Mesodermal cell (in vitro differentiated cells): ENCODE measurements around the gene ERGIC3.
"Not testable (repeated sequence)": the region's sequence is repeated elsewhere in the genome, so short reads cannot be mapped to it uniquely, and the experiment has no call there.

Source experiments
- H3K27ac ChIP-seq: 2 replicates; pipeline ENCODE4 v1.7.0; 2013; ENCODE audit warnings: mild to moderate bottlenecking, low read depth, low read length, moderate library complexity; ENCODE audit not compliant: severe bottlenecking
- H3K36me3 ChIP-seq: 2 replicates; pipeline ENCODE4 v1.7.1; 2013; ENCODE audit warnings: mild to moderate bottlenecking, low read length, moderate library complexity; ENCODE audit not compliant: control insufficient read depth, insufficient read depth
- H3K4me1 ChIP-seq: one replicate; pipeline ENCODE4 v1.7.1; 2013; ENCODE audit warnings: mild to moderate bottlenecking, low read length; ENCODE audit not compliant: insufficient read depth, control insufficient read depth, poor library complexity, severe bottlenecking
- H3K4me3 ChIP-seq: 2 replicates; pipeline ENCODE4 v1.7.0; 2013; ENCODE audit warnings: low read length, control low read depth, mild to moderate bottlenecking; ENCODE audit not compliant: insufficient read depth, poor library complexity, severe bottlenecking; ENCODE audit errors: extremely low read depth
- H3K9me3 ChIP-seq: 2 replicates; pipeline ENCODE4 v1.7.1; 2013; ENCODE audit warnings: mild to moderate bottlenecking, low read length, moderate library complexity; ENCODE audit not compliant: control insufficient read depth
- WGBS, 2 experiments: methylation state at CpG; one replicate each; pipeline ENCODE4 v1.1.5; 2013; ENCODE audit warnings: missing lambda C conversion rate in 2 of 2; ENCODE audit not compliant: insufficient coverage in 2 of 2; 5-methylcytosine and 5-hydroxymethylcytosine counted together

The ERGIC3 gene

GRCh38 chr20:35544941-35545340, 3.1 kb downstream of the ERGIC3 start:
- H3K4me1 ChIP-seq: not testable (repeated sequence)
- WGBS, 2 experiments: 92 to 97% methylated on average over 6 to 7 of the region's 7 CpGs

GRCh38 chr20:35546127-35546526, 4.2 kb downstream of the ERGIC3 start:
- H3K27ac ChIP-seq: no peak overlapping the region
- no peak overlapping the region for H3K4me3 ChIP-seq
- no peaks in the 10 kb centered on the region for H3K9me3 ChIP-seq
- H3K4me1 ChIP-seq: peaks cover 4% of the 10 kb centered on the region
- peaks cover 71% of the 10 kb centered on the region for H3K36me3 ChIP-seq
- 90 to 93% methylated on average over 1 of the region's 1 CpG for WGBS, 2 experiments

More at GRCh38 chr20:35544941-35545340, 3.1 kb downstream of the ERGIC3 start:
- H3K36me3 ChIP-seq: peaks cover 59% of the 10 kb centered on the region
- not testable (repeated sequence) for H3K4me3 ChIP-seq, H3K9me3 ChIP-seq, H3K27ac ChIP-seq

GRCh38 chr20:35547329-35547728, 5.5 kb downstream of the ERGIC3 start:
- Histone ChIP-seq H3K27ac (no peak overlapping the region), H3K4me1 (peaks cover 4% of the 10 kb centered on the region), H3K9me3 (no peaks in the 10 kb centered on the region), H3K4me3 (no peak overlapping the region), H3K36me3 (peaks cover 81% of the 10 kb centered on the region)
- 78 to 93% methylated on average over 5 to 6 of the region's 9 CpGs for WGBS, 2 experiments

- no peaks in the 10 kb centered on the region for H3K4me1 ChIP-seq
- no peak overlapping the region for H3K27ac ChIP-seq
- WGBS, 2 experiments: 93 to 94% methylated on average over 4 of the region's 4 CpGs
- H3K9me3 ChIP-seq: no peaks in the 10 kb centered on the region
- peaks cover 95% of the 10 kb centered on the region for H3K36me3 ChIP-seq
- no peak overlapping the region for H3K4me3 ChIP-seq
Measured at GRCh38 chr20:35551503-35551902, 9.6 kb downstream of the ERGIC3 start.

- Histone ChIP-seq H3K4me3 (no peak overlapping the region), H3K27ac (no peak overlapping the region), H3K4me1 (no peaks in the 10 kb centered on the region), H3K9me3 (no peaks in the 10 kb centered on the region), H3K36me3 (peaks cover 94% of the 10 kb centered on the region)
- WGBS, 2 experiments: 71 to 93% methylated on average over 1 to 2 of the region's 3 CpGs
Measured at GRCh38 chr20:35552914-35553313, 11.0 kb downstream of the ERGIC3 start.

GRCh38 chr20:35555461-35555860, 13.6 kb downstream of the ERGIC3 start:
- WGBS, 2 experiments: 86 to 100% methylated on average over 4 of the region's 4 CpGs
- not testable (repeated sequence) for H3K4me1 ChIP-seq, H3K4me3 ChIP-seq, H3K27ac ChIP-seq, H3K9me3 ChIP-seq
- H3K36me3 ChIP-seq: peaks cover 86% of the 10 kb centered on the region

GRCh38 chr20:35555951-35556645, 14.2 kb downstream of the ERGIC3 start:
- peaks cover 79% of the 10 kb centered on the region for H3K36me3 ChIP-seq
- no peak overlapping the region for H3K4me3 ChIP-seq
- no peak overlapping the region for H3K27ac ChIP-seq
- peaks cover 4% of the 10 kb centered on the region for H3K4me1 ChIP-seq
- 95 to 96% methylated on average over 13 of the region's 21 CpGs for WGBS, 2 experiments
- no peaks in the 10 kb centered on the region for H3K9me3 ChIP-seq

GRCh38 chr20:35556871-35557270, 15.0 kb downstream of the ERGIC3 start:
- no peak overlapping the region for H3K4me3 ChIP-seq

GRCh38 chr20:35558451-35558850, 16.6 kb downstream of the ERGIC3 start:
- WGBS, 2 experiments: 93 to 94% methylated on average over 3 to 4 of the region's 4 CpGs
- H3K4me1 ChIP-seq: peaks cover 5% of the 10 kb centered on the region
- no peaks in the 10 kb centered on the region for H3K9me3 ChIP-seq
- H3K27ac ChIP-seq: no peak overlapping the region
- no peak overlapping the region for H3K4me3 ChIP-seq
- H3K36me3 ChIP-seq: peaks cover 58% of the 10 kb centered on the region

More at GRCh38 chr20:35556871-35557270, 15.0 kb downstream of the ERGIC3 start:
- peaks cover 5% of the 10 kb centered on the region for H3K4me1 ChIP-seq
- H3K9me3 ChIP-seq: no peaks in the 10 kb centered on the region
- peaks cover 71% of the 10 kb centered on the region for H3K36me3 ChIP-seq
- no peak overlapping the region for H3K27ac ChIP-seq
- 92 to 96% methylated on average over 3 to 5 of the region's 8 CpGs for whole genome bisulfite sequencing, 2 experiments

GRCh38 chr20:35559042-35559693, 17.3 kb downstream of the ERGIC3 start:
- Histone ChIP-seq H3K36me3 (peaks cover 51% of the 10 kb centered on the region), H3K9me3 (no peaks in the 10 kb centered on the region), H3K4me3 (no peak overlapping the region), H3K4me1 (peaks cover 5% of the 10 kb centered on the region), H3K27ac (no peak overlapping the region)
- WGBS, 2 experiments: 95% methylated on average over 13 to 18 of the region's 24 CpGs

GRCh38 chr20:35560105-35560511, 18.2 kb downstream of the ERGIC3 start:
- no peaks in the 10 kb centered on the region for H3K9me3 ChIP-seq
- peaks cover 5% of the 10 kb centered on the region for H3K4me1 ChIP-seq
- 85 to 86% methylated on average over 18 of the region's 18 CpGs for WGBS, 2 experiments
- no peak overlapping the region for H3K4me3 ChIP-seq
- H3K36me3 ChIP-seq: peaks cover 43% of the 10 kb centered on the region
- H3K27ac ChIP-seq: no peak overlapping the region
